Measurements from ENCODE around the gene SFMBT1. TPM values are rescaled to one million over a fixed set of nuclear protein-coding genes. Genes with fewer than 3 reads are reported as not detected.

Gene SFMBT1
- polyA plus RNA-seq, 2 of the 4 experiments (the other 2 are of a cell fraction), result 7.0 to 9.9 TPM

GRCh38 chr3:53067567-53067966, 21.7 kb upstream of the SFMBT1 start:
- WGBS (ENCODE audit: missing lambda C conversion rate), result 66% methylated on average over 3 of the region's 3 CpGs

GRCh38 chr3:53065841-53066480, 20.1 kb upstream of the SFMBT1 start:
- Histone ChIP-seq H3K4me1 (no peaks in the 10 kb centered on the region), H3K9me3 (no peaks in the 10 kb centered on the region), H3K4me2 (no peak overlapping the region), H3K27ac (no peak overlapping the region), H3K4me3 (no peak overlapping the region)
- ATAC-seq (no peak), DNase-seq (ENCODE audit: low read depth in 1 of 2, low spot score in 1 of 2) (no peak), FAIRE-seq (no peak)
- CTCF ChIA-PET, result no interaction called here
- WGBS (ENCODE audit: missing lambda C conversion rate), result 72% methylated on average over 5 of the region's 7 CpGs
- POLR2A ChIA-PET, result no interaction called here
- TF ChIP-seq CEBPB (IDR thresholded peaks at IDR 0.05), result no peak
- no peak for TF ChIP-seq CBX2 (IDR thresholded peaks at IDR 0.05; ENCODE audit: borderline replicate concordance, low read depth)
- no peak for TF ChIP-seq TP53 (CRISPR knock-in tag; IDR thresholded peaks at IDR 0.05)
- no peak for TF ChIP-seq SMC3 (IDR thresholded peaks at IDR 0.05)
- TF ChIP-seq POLR2AphosphoS2 (conservative IDR thresholded peaks at IDR 0.05; ENCODE audit: low read length), result no peak
- TF ChIP-seq BCL3 (IDR thresholded peaks at IDR 0.05), result no peak
- TF ChIP-seq RFX5 (IDR thresholded peaks at IDR 0.05), result no peak
- TF ChIP-seq RAD21 (conservative IDR thresholded peaks at IDR 0.05 in 1 of 2, IDR thresholded peaks at IDR 0.05 in 1 of 2), result no peak
- TF ChIP-seq KDM5A (IDR thresholded peaks at IDR 0.05), result no peak
- TF ChIP-seq HOXA7 (CRISPR knock-in tag; IDR thresholded peaks at IDR 0.05), result no peak
- TF ChIP-seq HDAC2 (IDR thresholded peaks at IDR 0.05), result no peak
- no peak for TF ChIP-seq JUN (IDR thresholded peaks at IDR 0.05)
- TF ChIP-seq MAZ (IDR thresholded peaks at IDR 0.05; ENCODE audit: borderline replicate concordance, low read depth, low read length), result no peak
- no peak for TF ChIP-seq MAFK (IDR thresholded peaks at IDR 0.05; ENCODE audit: partially characterized antibody)
- TF ChIP-seq JUNB (IDR thresholded peaks at IDR 0.05), result no peak

More at GRCh38 chr3:53067567-53067966, 21.7 kb upstream of the SFMBT1 start:
- no peak for DNase-seq (ENCODE audit: low read depth in 1 of 2, low spot score in 1 of 2)
- ATAC-seq, result no peak
- Histone ChIP-seq H3K27ac (no peak overlapping the region), H3K4me1 (no peaks in the 10 kb centered on the region), H3K4me3 (no peak overlapping the region), H3K9me3 (no peaks in the 10 kb centered on the region), H3K4me2 (no peak overlapping the region)
- TF ChIP-seq TFCP2L1 (CRISPR knock-in tag; IDR thresholded peaks at IDR 0.05) (no peak), REST (IDR thresholded peaks at IDR 0.05) (no peak), POLR2A (IDR thresholded peaks at IDR 0.05; ENCODE audit: low read length) (no peak), MAFK (IDR thresholded peaks at IDR 0.05; ENCODE audit: partially characterized antibody) (no peak), ZFP36 (IDR thresholded peaks at IDR 0.05; ENCODE audit: borderline replicate concordance, partially characterized antibody) (no peak), RFX5 (IDR thresholded peaks at IDR 0.05) (no peak), MAZ (IDR thresholded peaks at IDR 0.05; ENCODE audit: borderline replicate concordance, low read depth, low read length) (no peak), KDM5A (IDR thresholded peaks at IDR 0.05) (no peak), ZC3H11A (IDR thresholded peaks at IDR 0.05) (no peak), PHF8 (IDR thresholded peaks at IDR 0.05; ENCODE audit: borderline replicate concordance, low read depth) (no peak), CEBPB (IDR thresholded peaks at IDR 0.05) (no peak), EHF (CRISPR knock-in tag; IDR thresholded peaks at IDR 0.05) (no peak), ZNF302 (CRISPR knock-in tag; IDR thresholded peaks at IDR 0.05) (no peak), HEYL (CRISPR knock-in tag; IDR thresholded peaks at IDR 0.05) (no peak), GATA3 (IDR thresholded peaks at IDR 0.05; ENCODE audit: borderline replicate concordance) (no peak), BCL3 (IDR thresholded peaks at IDR 0.05) (no peak), CBX8 (IDR thresholded peaks at IDR 0.05) (no peak), CBX2 (IDR thresholded peaks at IDR 0.05; ENCODE audit: borderline replicate concordance, low read depth) (no peak), TP53 (CRISPR knock-in tag; IDR thresholded peaks at IDR 0.05) (no peak), EHMT2 (IDR thresholded peaks at IDR 0.05; ENCODE audit: low read depth) (no peak)
- POLR2A ChIA-PET, result no interaction called here
- FAIRE-seq, result no peak
- CTCF ChIA-PET, result no interaction called here
